Endothelial cell of hepatic sinusoid (primary cell): Measurements from ENCODE around the gene MAN1A1.

Experiments
- in situ Hi-C: cut with HindIII; loops from 2 replicates; pipeline ENCODE4 v1.10.0; 2017; ENCODE audit warnings: low sequenced_read_pairs

Gene MAN1A1

GRCh38 chr6:119241111-119241465 lies 108.5 kb downstream of the MAN1A1 start:
- in situ Hi-C loops: no loop called here

- in situ Hi-C loops: no loop called here
These were observed 109.1 kb downstream of the MAN1A1 start for GRCh38 chr6:119240257-119241110.

GRCh38 chr6:119237177-119237715 lies 112.3 kb downstream of the MAN1A1 start:
- in situ Hi-C loops: no loop called here

- in situ Hi-C loops: no loop called here
These were observed 114.6 kb downstream of the MAN1A1 start for GRCh38 chr6:119234941-119235340.

- in situ Hi-C loops: no loop called here
These were observed 115.1 kb downstream of the MAN1A1 start for GRCh38 chr6:119234457-119234856.

GRCh38 chr6:119233312-119233984 lies 116.1 kb downstream of the MAN1A1 start:
- in situ Hi-C loops: no loop called here

GRCh38 chr6:119231394-119231793 lies 118.2 kb downstream of the MAN1A1 start:
- in situ Hi-C loops: no loop called here

- in situ Hi-C loops: no loop called here
These were observed 119.4 kb downstream of the MAN1A1 start for GRCh38 chr6:119230160-119230559.

- in situ Hi-C loops: no loop called here
These were observed 122.2 kb downstream of the MAN1A1 start for GRCh38 chr6:119227377-119227776.

- in situ Hi-C loops: no loop called here
These were observed 123.5 kb downstream of the MAN1A1 start for GRCh38 chr6:119226089-119226488.

- in situ Hi-C loops: no loop called here
These were observed 125.4 kb downstream of the MAN1A1 start for GRCh38 chr6:119224095-119224701.

GRCh38 chr6:119220452-119220851 lies 129.1 kb downstream of the MAN1A1 start:
- in situ Hi-C loops: no loop called here

- in situ Hi-C loops: no loop called here
These were observed 131.0 kb downstream of the MAN1A1 start for GRCh38 chr6:119218548-119218947.

GRCh38 chr6:119215885-119216590 lies 133.5 kb downstream of the MAN1A1 start:
- in situ Hi-C loops: no loop called here

GRCh38 chr6:119215309-119215708 lies 134.3 kb downstream of the MAN1A1 start:
- in situ Hi-C loops: no loop called here

GRCh38 chr6:119210596-119210995 lies 139.0 kb downstream of the MAN1A1 start:
- in situ Hi-C loops: no loop called here

GRCh38 chr6:119209452-119210205 lies 139.9 kb downstream of the MAN1A1 start:
- in situ Hi-C loops: no loop called here

- in situ Hi-C loops: no loop called here
These were observed 141.4 kb downstream of the MAN1A1 start for GRCh38 chr6:119207971-119208725.

- in situ Hi-C loops: no loop called here
These were observed 142.2 kb downstream of the MAN1A1 start for GRCh38 chr6:119207327-119207726.
